ENCODE results near the gene CNOT1. TPM values are rescaled to one million over a fixed set of nuclear protein-coding genes. Genes with fewer than 3 reads are reported as not detected.

The CNOT1 gene
- total and polyA plus RNA-seq, 10 donors = 51.5 to 199 (median 180) TPM

- intact Hi-C loops (cut with DNase I; ENCODE audit: low total_unique reads) = no loop called here
- Histone ChIP-seq H3K27me3 (replicated peaks in 1 of 7) (no peaks in the 10 kb centered on the region), H3K27ac (no peak overlapping the region), H3K4me3 (no peak overlapping the region), H3K4me1 (peaks cover 0 to 39% (median 10%) of the 10 kb centered on the region in 6 donors), H3K9me3 (no peaks in the 10 kb centered on the region), H3K36me3 (peaks cover 0 to 100% (median 80%) of the 10 kb centered on the region in 6 donors)
- WGBS, 5 donors = 81 to 99% (median 95%) methylated on average over 3 of the region's 3 CpGs
- DNase-seq = no peak
- TF ChIP-seq POLR2A (IDR thresholded peaks at IDR 0.05) = no peak
- no peak for TF ChIP-seq POLR2AphosphoS5 (IDR thresholded peaks at IDR 0.05)
- TF ChIP-seq CTCF (IDR thresholded peaks at IDR 0.05 in 8 of 11, conservative IDR thresholded peaks at IDR 0.05 in 3 of 11) = no peak
These were observed 41.2 kb downstream of the CNOT1 start for GRCh38 chr16:58588406-58588805.

GRCh38 chr16:58586340-58587030 is 43.1 kb downstream of the CNOT1 start:
- no peaks in the 10 kb centered on the region for H3K27me3 ChIP-seq (replicated peaks in 1 of 7)
- H3K4me1 ChIP-seq = peaks cover 0 to 45% (median 12%) of the 10 kb centered on the region in 6 donors
- no peaks in the 10 kb centered on the region for H3K9me3 ChIP-seq
- no peak for DNase-seq
- intact Hi-C loops (cut with DNase I; ENCODE audit: low total_unique reads) = no loop called here
- TF ChIP-seq CTCF (IDR thresholded peaks at IDR 0.05 in 8 of 11, conservative IDR thresholded peaks at IDR 0.05 in 3 of 11) (no peak), POLR2AphosphoS5 (IDR thresholded peaks at IDR 0.05) (no peak)
- peaks cover 0 to 100% (median 81%) of the 10 kb centered on the region in 6 donors for H3K36me3 ChIP-seq
- H3K27ac ChIP-seq = no peak overlapping the region
- H3K4me3 ChIP-seq = no peak overlapping the region
- WGBS, 5 donors = 92 to 98% (median 95%) methylated on average over 7 of the region's 7 CpGs

- no peak for DNase-seq
- peaks cover 0 to 100% (median 86%) of the 10 kb centered on the region in 6 donors for H3K36me3 ChIP-seq
- H3K27ac ChIP-seq = peak overlapping the region in 3 of 8 donors; percentile 19 to 58 (median 42)
- 80 to 95% (median 83%) methylated on average over 8 of the region's 8 CpGs for WGBS, 5 donors
- H3K9me3 ChIP-seq = no peaks in the 10 kb centered on the region
- intact Hi-C loops (cut with DNase I; ENCODE audit: low total_unique reads) = no loop called here
- peaks cover 0 to 34% (median 10%) of the 10 kb centered on the region in 6 donors for H3K4me1 ChIP-seq
- TF ChIP-seq CTCF (IDR thresholded peaks at IDR 0.05 in 8 of 11, conservative IDR thresholded peaks at IDR 0.05 in 3 of 11) = no peak
- TF ChIP-seq POLR2A (IDR thresholded peaks at IDR 0.05) = no peak
- no peak for TF ChIP-seq POLR2AphosphoS5 (IDR thresholded peaks at IDR 0.05)
- no peaks in the 10 kb centered on the region for H3K27me3 ChIP-seq (replicated peaks in 1 of 7)
- H3K4me3 ChIP-seq = no peak overlapping the region
These were observed 44.7 kb downstream of the CNOT1 start for GRCh38 chr16:58584831-58585505.

All from spleen (tissue), 11 donors.